Body of pancreas (tissue), 4 donors: ENCODE results near the gene UPK3BL2.
"Not testable (repeated sequence)": the region's sequence is repeated elsewhere in the genome, so short reads cannot be mapped to it uniquely, and the experiment has no call there.

Experiments
- POLR2A ChIP-seq, 3 donors: fragments of 450-650 bp; IDR thresholded peaks; one replicate each; pipeline ENCODE4 v1.6.1; 2016; ENCODE audit warnings: antibody characterized with exemption in 3 of 3, mild to moderate bottlenecking in 2 of 3
- TF ChIP-seq, protein P1 (sequence below), 7 experiments: fragments of 450-650 bp in 4 of 7; fragments of 200-600 bp in 3 of 7; sonication (generic) in 3 of 7; IDR thresholded peaks; one replicate each; pipeline ENCODE4 v1.5.1; 2016 to 2019; ENCODE audit warnings: antibody characterized with exemption in 7 of 7

DNA sequence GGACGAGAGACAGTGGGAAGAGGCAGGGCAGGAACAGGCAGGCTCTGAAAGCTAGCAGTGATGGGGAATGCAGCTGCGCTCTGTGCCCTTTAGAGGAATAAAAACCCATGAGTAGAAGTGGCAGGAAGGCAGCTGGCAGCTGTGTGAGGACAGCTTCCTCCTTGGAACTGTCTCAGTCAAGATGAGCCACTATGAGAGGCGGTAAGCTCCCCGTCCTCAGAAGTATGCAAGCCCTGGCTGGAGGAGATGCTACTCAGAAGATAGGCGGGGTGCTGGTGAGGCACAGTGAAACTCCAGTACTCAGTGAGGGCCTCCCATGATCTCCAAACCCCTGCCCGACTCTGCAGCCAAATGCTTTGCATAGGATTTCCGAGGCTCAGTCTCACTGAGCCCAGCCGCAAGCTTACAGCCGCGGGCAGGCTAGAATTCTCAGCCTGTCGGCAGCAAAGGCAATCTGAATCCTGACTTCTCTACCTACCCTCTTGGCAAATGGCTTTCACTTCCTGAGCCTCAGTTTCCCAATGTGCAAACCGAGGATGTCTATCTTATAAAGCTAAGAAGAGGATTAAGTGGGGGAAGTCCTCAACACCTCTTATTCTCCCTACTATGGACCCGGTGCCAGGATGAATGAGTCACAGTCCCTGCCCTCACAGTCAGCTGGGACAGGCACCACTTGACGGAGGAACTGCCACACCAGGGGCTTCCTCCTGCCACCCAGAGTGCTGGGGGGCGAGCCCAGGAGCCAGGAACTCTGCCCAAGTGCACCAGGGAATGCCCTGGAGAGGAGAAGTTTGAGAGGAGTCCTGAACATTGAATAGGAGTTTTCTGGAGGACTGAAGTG lies 28.4 kb downstream of the UPK3BL2 start:
- not testable (repeated sequence) for TF ChIP-seq POLR2A (IDR thresholded peaks at IDR 0.05)
- TF ChIP-seq, protein P1, sequence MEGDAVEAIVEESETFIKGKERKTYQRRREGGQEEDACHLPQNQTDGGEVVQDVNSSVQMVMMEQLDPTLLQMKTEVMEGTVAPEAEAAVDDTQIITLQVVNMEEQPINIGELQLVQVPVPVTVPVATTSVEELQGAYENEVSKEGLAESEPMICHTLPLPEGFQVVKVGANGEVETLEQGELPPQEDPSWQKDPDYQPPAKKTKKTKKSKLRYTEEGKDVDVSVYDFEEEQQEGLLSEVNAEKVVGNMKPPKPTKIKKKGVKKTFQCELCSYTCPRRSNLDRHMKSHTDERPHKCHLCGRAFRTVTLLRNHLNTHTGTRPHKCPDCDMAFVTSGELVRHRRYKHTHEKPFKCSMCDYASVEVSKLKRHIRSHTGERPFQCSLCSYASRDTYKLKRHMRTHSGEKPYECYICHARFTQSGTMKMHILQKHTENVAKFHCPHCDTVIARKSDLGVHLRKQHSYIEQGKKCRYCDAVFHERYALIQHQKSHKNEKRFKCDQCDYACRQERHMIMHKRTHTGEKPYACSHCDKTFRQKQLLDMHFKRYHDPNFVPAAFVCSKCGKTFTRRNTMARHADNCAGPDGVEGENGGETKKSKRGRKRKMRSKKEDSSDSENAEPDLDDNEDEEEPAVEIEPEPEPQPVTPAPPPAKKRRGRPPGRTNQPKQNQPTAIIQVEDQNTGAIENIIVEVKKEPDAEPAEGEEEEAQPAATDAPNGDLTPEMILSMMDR (IDR thresholded peaks at IDR 0.05): not testable (repeated sequence)
